Posterior vena cava (tissue), 2 donors: ENCODE data around the gene MFSD2A. TPM values are rescaled to one million over a fixed set of nuclear protein-coding genes. Genes with fewer than 3 reads are reported as not detected.
"Not testable (repeated sequence)": the region's sequence is repeated elsewhere in the genome, so short reads cannot be mapped to it uniquely, and the experiment has no call there.

Experiments
- DNase-seq: peaks from one replicate; pipeline ENCODE4 v3.0.0-alpha.2; 2020; ENCODE audit warnings: low spot score
- intact Hi-C, 2 donors: fragments of 100-400 bp; cut with DNase I; formaldehyde crosslinking; loops; one replicate each; pipeline versions ENCODE4 v1.14.1 to v1.14.2; 2022 to 2023
- total RNA-seq, 2 donors: library from RNA; stranded (reverse); fragmentation: NEBNext Ultra II Directional; extraction: Animal tissue kit (Norgen Biotek cat#: 25700); gene quantifications; one replicate each; pipeline ENCODE4 v1.2.1, GENCODE V29; 2021
- donor health status: DM: yes; HTN: yes; CAD: no.
- donor health status: DM: yes; HTN: yes; CAD: no.

The MFSD2A gene
- total RNA-seq, 2 donors from 2014 or later, result 0.69 to 1.4 TPM

GRCh38 chr1:39987869-39988268 lies 32.9 kb downstream of the MFSD2A start:
- intact Hi-C loops, result no loop called here
- DNase-seq, result no peak

GRCh38 chr1:39988618-39989343 lies 33.8 kb downstream of the MFSD2A start:
- intact Hi-C loops, result no loop called here

GRCh38 chr1:39990428-39990827 lies 35.5 kb downstream of the MFSD2A start:
- intact Hi-C loops, result no loop called here
- no peak for DNase-seq

More at GRCh38 chr1:39988618-39989343, 33.8 kb downstream of the MFSD2A start:
- DNase-seq, result no peak

GRCh38 chr1:39992234-39992633 lies 37.3 kb downstream of the MFSD2A start:
- intact Hi-C loops, result no loop called here
- no peak for DNase-seq

GRCh38 chr1:39992888-39993287 lies 37.9 kb downstream of the MFSD2A start:
- no peak for DNase-seq
- intact Hi-C loops, result no loop called here

- no peak for DNase-seq
- intact Hi-C loops, result no loop called here
Observed at GRCh38 chr1:39995973-39996393, 41.0 kb downstream of the MFSD2A start.

GRCh38 chr1:39996396-39997004 lies 41.6 kb downstream of the MFSD2A start:
- DNase-seq, result no peak
- intact Hi-C loops, result no loop called here

- DNase-seq, result no peak
- intact Hi-C loops, result no loop called here
Observed at GRCh38 chr1:40001456-40001855, 46.5 kb downstream of the MFSD2A start.

- no peak for DNase-seq
- intact Hi-C loops, result no loop called here
Observed at GRCh38 chr1:40003156-40004093, 48.5 kb downstream of the MFSD2A start.

GRCh38 chr1:40004857-40005256 lies 49.9 kb downstream of the MFSD2A start:
- intact Hi-C loops, result no loop called here
- DNase-seq, result no peak

GRCh38 chr1:40007481-40008034 lies 52.6 kb downstream of the MFSD2A start:
- not testable (repeated sequence) for DNase-seq

GRCh38 chr1:40011198-40011597 lies 56.3 kb downstream of the MFSD2A start:
- intact Hi-C loops, result no loop called here
- DNase-seq, result no peak

More at GRCh38 chr1:40007481-40008034, 52.6 kb downstream of the MFSD2A start:
- intact Hi-C loops, result not testable (repeated sequence)

GRCh38 chr1:40014253-40014706 lies 59.3 kb downstream of the MFSD2A start:
- intact Hi-C loops, result no loop called here
- no peak for DNase-seq

GRCh38 chr1:40014812-40015594 lies 60.1 kb downstream of the MFSD2A start:
- no peak for DNase-seq
- intact Hi-C loops, result no loop called here

GRCh38 chr1:40017951-40018575 lies 63.1 kb downstream of the MFSD2A start:
- DNase-seq, result no peak
- intact Hi-C loops, result no loop called here
